Neutrophil (primary cell): ENCODE data around the gene ERC2.

Source experiments
- H3K27ac ChIP-seq: fragments of 200-600 bp; sonication (generic); 2 replicates; pipeline ENCODE4 v1.5.1; 2016; ENCODE audit warnings: mild to moderate bottlenecking, moderate library complexity
- H3K27me3 ChIP-seq: fragments of 200-600 bp; sonication (generic); 2 replicates; pipeline ENCODE4 v1.6.0; 2016; ENCODE audit warnings: mild to moderate bottlenecking
- H3K36me3 ChIP-seq: fragments of 200-600 bp; sonication (generic); 2 replicates; pipeline ENCODE4 v1.5.1; 2017
- H3K4me1 ChIP-seq, 2 experiments: fragments of 200-600 bp in 1 of 2; sonication (generic) in 1 of 2; 1 replicate in 1 of 2; 2 replicates in 1 of 2; pipeline versions ENCODE4 v1.5.1 to v1.6.1; 2013 to 2016; ENCODE audit warnings: low read depth in 1 of 2, low read length in 1 of 2, mild to moderate bottlenecking in 1 of 2, moderate library complexity in 1 of 2; ENCODE audit not compliant: control insufficient read depth in 1 of 2, insufficient read depth in 1 of 2
- H3K4me3 ChIP-seq, 2 experiments: fragments of 200-600 bp in 1 of 2; sonication (generic) in 1 of 2; 1 replicate in 1 of 2; 2 replicates in 1 of 2; pipeline ENCODE4 v1.5.1; 2013 to 2016; ENCODE audit warnings: low read depth in 1 of 2, low read length in 1 of 2, mild to moderate bottlenecking in 1 of 2, moderate library complexity in 1 of 2
- H3K9me3 ChIP-seq: fragments of 200-600 bp; sonication (generic); 2 replicates; pipeline ENCODE4 v1.5.1; 2016
- TF ChIP-seq, protein P1 (sequence below): fragments of 200-600 bp; sonication (generic); IDR thresholded peaks from 2 replicates; pipeline ENCODE4 v1.5.1; 2016; ENCODE audit warnings: antibody characterized with exemption

Gene ERC2

GRCh38 chr3:56101576-56101975 is 366.7 kb downstream of the ERC2 start:
- Histone ChIP-seq H3K27ac (no peak overlapping the region), H3K27me3 (no peaks in the 10 kb centered on the region), H3K9me3 (no peaks in the 10 kb centered on the region), H3K36me3 (no peaks in the 10 kb centered on the region), H3K4me1 (no peaks in the 10 kb centered on the region), H3K4me3 (no peak overlapping the region)
- TF ChIP-seq, protein P1, sequence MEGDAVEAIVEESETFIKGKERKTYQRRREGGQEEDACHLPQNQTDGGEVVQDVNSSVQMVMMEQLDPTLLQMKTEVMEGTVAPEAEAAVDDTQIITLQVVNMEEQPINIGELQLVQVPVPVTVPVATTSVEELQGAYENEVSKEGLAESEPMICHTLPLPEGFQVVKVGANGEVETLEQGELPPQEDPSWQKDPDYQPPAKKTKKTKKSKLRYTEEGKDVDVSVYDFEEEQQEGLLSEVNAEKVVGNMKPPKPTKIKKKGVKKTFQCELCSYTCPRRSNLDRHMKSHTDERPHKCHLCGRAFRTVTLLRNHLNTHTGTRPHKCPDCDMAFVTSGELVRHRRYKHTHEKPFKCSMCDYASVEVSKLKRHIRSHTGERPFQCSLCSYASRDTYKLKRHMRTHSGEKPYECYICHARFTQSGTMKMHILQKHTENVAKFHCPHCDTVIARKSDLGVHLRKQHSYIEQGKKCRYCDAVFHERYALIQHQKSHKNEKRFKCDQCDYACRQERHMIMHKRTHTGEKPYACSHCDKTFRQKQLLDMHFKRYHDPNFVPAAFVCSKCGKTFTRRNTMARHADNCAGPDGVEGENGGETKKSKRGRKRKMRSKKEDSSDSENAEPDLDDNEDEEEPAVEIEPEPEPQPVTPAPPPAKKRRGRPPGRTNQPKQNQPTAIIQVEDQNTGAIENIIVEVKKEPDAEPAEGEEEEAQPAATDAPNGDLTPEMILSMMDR, result no peak

DNA sequence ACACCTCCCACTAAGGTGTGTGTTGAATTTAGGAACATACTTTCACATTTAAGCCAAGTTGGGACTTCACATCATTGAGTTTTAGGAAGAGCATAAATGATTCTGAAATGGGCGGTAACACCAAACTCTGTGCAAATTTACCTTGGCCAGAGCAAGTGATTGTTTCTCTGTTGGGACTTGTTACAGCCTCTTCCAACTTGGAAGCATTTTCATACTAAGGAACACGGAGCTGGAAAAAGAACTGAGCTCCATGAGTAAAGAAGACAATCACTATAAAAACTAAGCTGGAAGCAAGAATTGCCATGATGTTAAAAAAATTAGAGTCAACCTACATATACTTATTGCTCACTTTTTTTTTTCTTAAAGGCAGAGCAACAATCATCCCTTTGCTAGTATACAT is 371.3 kb downstream of the ERC2 start:
- Histone ChIP-seq H3K27me3 (no peaks in the 10 kb centered on the region), H3K9me3 (no peaks in the 10 kb centered on the region), H3K4me1 (no peaks in the 10 kb centered on the region), H3K4me3 (no peak overlapping the region), H3K36me3 (no peaks in the 10 kb centered on the region), H3K27ac (no peak overlapping the region)
- TF ChIP-seq, protein P1, result no peak

- H3K27me3 ChIP-seq, result no peaks in the 10 kb centered on the region
- H3K27ac ChIP-seq, result no peak overlapping the region
- TF ChIP-seq, protein P1, result no peak
- H3K4me1 ChIP-seq, result no peaks in the 10 kb centered on the region
- H3K4me3 ChIP-seq, result no peak overlapping the region
- no peaks in the 10 kb centered on the region for H3K36me3 ChIP-seq
- no peaks in the 10 kb centered on the region for H3K9me3 ChIP-seq
Measured at GRCh38 chr3:56094170-56094569, 374.1 kb downstream of the ERC2 start.

DNA sequence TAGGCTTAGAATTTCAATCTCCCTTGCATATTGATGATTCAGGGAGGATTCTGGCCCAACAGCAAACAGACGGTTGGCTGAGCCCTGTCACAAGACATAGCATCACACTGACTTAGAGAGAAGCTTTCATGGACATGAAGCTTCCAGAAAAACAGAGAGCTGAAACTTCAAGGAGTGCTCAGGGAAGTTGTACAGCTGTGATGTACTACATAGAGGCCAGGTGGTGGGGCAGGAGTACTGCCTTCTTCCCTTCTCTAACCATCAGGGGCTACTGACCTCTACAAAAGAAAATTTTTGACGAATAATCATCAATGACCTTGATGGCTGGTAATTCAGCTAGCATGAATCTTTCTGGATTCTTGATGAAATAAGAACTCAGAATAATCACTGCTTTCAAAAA is 378.5 kb downstream of the ERC2 start:
- Histone ChIP-seq H3K27me3 (no peaks in the 10 kb centered on the region), H3K9me3 (no peaks in the 10 kb centered on the region), H3K4me3 (no peak overlapping the region), H3K4me1 (no peaks in the 10 kb centered on the region), H3K27ac (no peak overlapping the region), H3K36me3 (no peaks in the 10 kb centered on the region)
- TF ChIP-seq, protein P1, result no peak

GRCh38 chr3:56087451-56088053 is 380.7 kb downstream of the ERC2 start:
- no peak overlapping the region for H3K27ac ChIP-seq
- no peaks in the 10 kb centered on the region for H3K27me3 ChIP-seq
- H3K36me3 ChIP-seq, result no peaks in the 10 kb centered on the region
- H3K4me1 ChIP-seq, result no peaks in the 10 kb centered on the region
- no peaks in the 10 kb centered on the region for H3K9me3 ChIP-seq
- H3K4me3 ChIP-seq, result no peak overlapping the region
- TF ChIP-seq, protein P1, result no peak

DNA sequence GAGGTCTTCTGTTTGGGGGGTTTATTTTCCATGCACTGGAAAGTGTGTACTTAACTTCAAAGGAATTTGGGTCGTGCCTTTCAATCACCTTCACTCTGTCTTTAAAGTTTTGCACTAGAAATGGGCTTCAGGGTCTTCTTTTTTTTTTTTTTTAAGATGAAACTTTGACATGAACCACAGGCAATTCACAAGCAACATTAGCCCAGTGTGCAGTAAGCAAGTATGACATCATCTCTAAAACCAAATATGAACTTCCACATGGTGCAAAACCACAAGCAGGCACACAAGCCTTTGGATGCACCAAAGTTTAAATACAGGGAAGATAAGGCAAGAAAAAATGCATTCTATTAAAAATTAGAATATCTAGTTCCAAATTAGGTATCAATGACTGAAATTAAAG is 381.9 kb downstream of the ERC2 start:
- TF ChIP-seq, protein P1, result no peak
- no peak overlapping the region for H3K4me3 ChIP-seq
- H3K9me3 ChIP-seq, result no peaks in the 10 kb centered on the region
- no peaks in the 10 kb centered on the region for H3K27me3 ChIP-seq
- H3K27ac ChIP-seq, result no peak overlapping the region
- H3K4me1 ChIP-seq, result no peaks in the 10 kb centered on the region
- no peaks in the 10 kb centered on the region for H3K36me3 ChIP-seq
